GM23338 (cell line): Measurements from ENCODE around the gene RFK. TPM values are rescaled to one million over a fixed set of nuclear protein-coding genes. Genes with fewer than 3 reads are reported as not detected.

ENCODE experiments used
- ATAC-seq: fragments of 200-7000 bp; cut with Tn5 transposase; 3 replicates; pipeline ENCODE4 v1.9.1; 2020
- DNase-seq: peaks from one replicate; pipeline ENCODE4 v3.0.0-alpha.2; 2015; ENCODE audit warnings: low spot score
- H2AFZ ChIP-seq: fragments of 200-600 bp; sonication (generic); 2 replicates; pipeline ENCODE4 v1.8.0; 2016; ENCODE audit warnings: antibody characterized with exemption, mild to moderate bottlenecking, moderate library complexity
- H3F3A ChIP-seq: fragments of 200-600 bp; sonication (generic); replicated peaks from 2 replicates; pipeline ENCODE4 v1.8.0; 2017; ENCODE audit warnings: antibody characterized with exemption, mixed run types, low read depth
- H3K27ac ChIP-seq: fragments of 200-600 bp; sonication (generic); 2 replicates; pipeline ENCODE4 v1.6.1; 2016; ENCODE audit warnings: low read depth
- H3K27me3 ChIP-seq: fragments of 200-600 bp; sonication (generic); 2 replicates; pipeline ENCODE4 v1.8.0; 2016; ENCODE audit warnings: mild to moderate bottlenecking, mixed run types, moderate library complexity; ENCODE audit not compliant: insufficient read depth
- H3K36me3 ChIP-seq: fragments of 200-600 bp; sonication (generic); 2 replicates; pipeline ENCODE4 v1.8.0; 2016; ENCODE audit warnings: mild to moderate bottlenecking; ENCODE audit not compliant: insufficient read depth
- H3K4me1 ChIP-seq: fragments of 200-600 bp; sonication (generic); 2 replicates; pipeline ENCODE4 v1.8.0; 2016; ENCODE audit warnings: mild to moderate bottlenecking, moderate library complexity; ENCODE audit not compliant: insufficient read depth
- H3K4me2 ChIP-seq: fragments of 200-600 bp; sonication (generic); 2 replicates; pipeline ENCODE4 v1.7.1; 2017; ENCODE audit warnings: mixed run types
- H3K4me3 ChIP-seq: fragments of 200-600 bp; sonication (generic); 2 replicates; pipeline ENCODE4 v1.6.1; 2016; ENCODE audit warnings: mixed run types
- H3K79me2 ChIP-seq: fragments of 200-600 bp; sonication (generic); replicated peaks from 2 replicates; pipeline ENCODE4 v1.8.0; 2017; ENCODE audit warnings: mild to moderate bottlenecking; ENCODE audit not compliant: insufficient read depth
- H3K9me2 ChIP-seq: fragments of 200-600 bp; sonication (generic); 2 replicates; pipeline ENCODE4 v1.8.0; 2017; ENCODE audit not compliant: insufficient read depth
- H4K20me1 ChIP-seq: fragments of 200-600 bp; sonication (generic); replicated peaks from 2 replicates; pipeline ENCODE4 v1.8.0; 2017; ENCODE audit warnings: mild to moderate bottlenecking; ENCODE audit not compliant: insufficient read depth
- H3K27ac Mint-ChIP-seq: 2 replicates; pipeline ENCODE4 v1.8.0; 2020; ENCODE audit warnings: inconsistent platforms, mild to moderate bottlenecking, moderate library complexity, mixed read lengths
- H3K27me3 Mint-ChIP-seq: 3 replicates; pipeline ENCODE4 v1.8.0; 2022; ENCODE audit warnings: low read depth, mild to moderate bottlenecking, moderate library complexity, mixed read lengths, inconsistent platforms; ENCODE audit not compliant: insufficient read depth, poor library complexity
- H3K36me3 Mint-ChIP-seq: 3 replicates; pipeline ENCODE4 v1.8.0; 2021; ENCODE audit warnings: low read depth, mild to moderate bottlenecking, inconsistent platforms, moderate library complexity, mixed read lengths
- H3K4me1 Mint-ChIP-seq: 3 replicates; pipeline ENCODE4 v1.8.0; 2020; ENCODE audit warnings: mild to moderate bottlenecking, inconsistent platforms, mixed read lengths
- H3K4me3 Mint-ChIP-seq: 3 replicates; pipeline ENCODE4 v1.8.0; 2021; ENCODE audit warnings: moderate library complexity, mild to moderate bottlenecking, inconsistent platforms, mixed read lengths
- H3K9me3 Mint-ChIP-seq: 3 replicates; pipeline ENCODE4 v1.8.0; 2020; ENCODE audit warnings: moderate library complexity, mild to moderate bottlenecking, inconsistent platforms, mixed read lengths
- CREB1 ChIP-seq: fragments of 250-450 bp; sonication (Bioruptor Pico); IDR thresholded peaks from 2 replicates; pipeline ENCODE4 v1.5.0; 2020; ENCODE audit warnings: low read depth, mild to moderate bottlenecking, moderate library complexity
- CTCF ChIP-seq, 2 experiments: fragments of 200-600 bp in 1 of 2; sonication (generic) in 1 of 2; conservative IDR thresholded peaks; 2 replicates each; pipeline versions ENCODE4 v1.5.1 to v1.6.1; 2016 to 2017; ENCODE audit warnings: antibody characterized with exemption in 2 of 2, low read depth in 2 of 2, mild to moderate bottlenecking in 2 of 2, moderate library complexity in 1 of 2
- ETS1 ChIP-seq: IDR thresholded peaks from 2 replicates; pipeline ENCODE4 v1.6.1; 2016; ENCODE audit warnings: antibody characterized with exemption
- EZH2 ChIP-seq: fragments of 200-600 bp; sonication (generic); IDR thresholded peaks from one replicate; pipeline ENCODE4 v1.8.0; 2017; ENCODE audit warnings: antibody characterized with exemption, mild to moderate bottlenecking, low read depth; ENCODE audit not compliant: unreplicated experiment
- EZH2phosphoT487 ChIP-seq: fragments of 200-600 bp; sonication (generic); IDR thresholded peaks from one replicate; pipeline ENCODE4 v1.8.1; 2018; ENCODE audit warnings: antibody characterized with exemption; ENCODE audit not compliant: unreplicated experiment
- JUNB ChIP-seq: IDR thresholded peaks from one replicate; pipeline ENCODE4 v1.6.1; 2016; ENCODE audit warnings: antibody characterized with exemption; ENCODE audit not compliant: unreplicated experiment
- NANOG ChIP-seq: IDR thresholded peaks from 2 replicates; pipeline ENCODE4 v1.6.1; 2016; ENCODE audit warnings: antibody characterized with exemption, borderline replicate concordance
- POLR2AphosphoS5 ChIP-seq: IDR thresholded peaks from 2 replicates; pipeline ENCODE4 v1.6.1; 2016; ENCODE audit warnings: antibody characterized with exemption, low read depth
- REST ChIP-seq: IDR thresholded peaks from one replicate; pipeline ENCODE4 v1.6.1; 2018; ENCODE audit warnings: antibody characterized with exemption; ENCODE audit not compliant: unreplicated experiment
- STAT1 ChIP-seq: IDR thresholded peaks from one replicate; pipeline ENCODE4 v1.6.1; 2016; ENCODE audit warnings: antibody characterized with exemption; ENCODE audit not compliant: unreplicated experiment
- ZNF114 ChIP-seq: fragments of 250-450 bp; sonication (Bioruptor Pico); IDR thresholded peaks from 2 replicates; pipeline ENCODE4 v1.5.0; 2020; ENCODE audit warnings: mild to moderate bottlenecking, moderate library complexity
- ZNF331 ChIP-seq: fragments of 250-450 bp; sonication (Bioruptor Pico); IDR thresholded peaks from 2 replicates; pipeline ENCODE4 v1.5.0; 2020; ENCODE audit warnings: low read depth, mild to moderate bottlenecking, moderate library complexity
- polyA plus RNA-seq: library from polyadenylated mRNA; unstranded; fragments of >200 nt; fragmentation: Nextera tagmentation; extraction: Ambion mirVana; gene quantifications from 2 replicates; pipeline ENCODE4 v1.2.1, GENCODE V29; 2016
- total RNA-seq: library from RNA; depleted of rRNA; stranded (reverse); fragments of >200 nt; shearing (Covaris generic); gene quantifications from 2 replicates; pipeline ENCODE4 v1.2.3, GENCODE V29; 2014

Gene RFK
- total and polyA plus RNA-seq, 2 experiments from 2014 or later = 15.2 to 15.4 TPM

GRCh38 chr9:76338418-76338817 is 55.8 kb downstream of the RFK start:
- no peak overlapping the region for H3K27ac ChIP-seq
- H3K4me1 ChIP-seq = no peaks in the 10 kb centered on the region
- Mint-ChIP-seq H3K36me3 (no peaks in the 10 kb centered on the region), H3K27ac (no peak overlapping the region), H3K9me3 (no peaks in the 10 kb centered on the region; the same call in 1 of the 3 replicates), H3K4me3 (no peak overlapping the region), H3K27me3 (peaks cover 4% of the 10 kb centered on the region), H3K4me1 (peaks cover 5% of the 10 kb centered on the region; the same call in 2 of the 3 replicates)
- peak overlapping the region; percentile 88; the same call in 1 of the 2 replicates for H2AFZ ChIP-seq
- no peaks in the 10 kb centered on the region for H4K20me1 ChIP-seq
- TF ChIP-seq CTCF (conservative IDR thresholded peaks at IDR 0.05; ENCODE audit: low read depth in 2 of 2) (0 out of 4 replicates have a peak, but pooled peaks of 1 of the 2 experiments have one; percentile 6), JUNB (no peak), EZH2 (no peak)
- DNase-seq (peak; percentile 33), ATAC-seq (peak; percentile 41; the same call in 2 of the 3 replicates)
- H3F3A ChIP-seq = no peaks in the 10 kb centered on the region
- H3K4me3 ChIP-seq = no peak overlapping the region
- H3K27me3 ChIP-seq = no peaks in the 10 kb centered on the region
- no peak overlapping the region for H3K4me2 ChIP-seq
- no peaks in the 10 kb centered on the region for H3K36me3 ChIP-seq
- 0 out of 2 replicates have a peak, but pooled peaks cover 3% of the 10 kb centered on the region for H3K9me2 ChIP-seq
- no peaks in the 10 kb centered on the region for H3K79me2 ChIP-seq

- Histone ChIP-seq H3K27me3 (no peaks in the 10 kb centered on the region), H3K4me1 (no peaks in the 10 kb centered on the region), H3K36me3 (no peaks in the 10 kb centered on the region), H3K9me2 (no peaks in the 10 kb centered on the region), H3K4me2 (no peak overlapping the region), H3K27ac (no peak overlapping the region), H3F3A (no peaks in the 10 kb centered on the region), H2AFZ (no peak overlapping the region), H3K79me2 (no peaks in the 10 kb centered on the region), H4K20me1 (no peaks in the 10 kb centered on the region), H3K4me3 (no peak overlapping the region)
- H3K4me3 Mint-ChIP-seq = no peak overlapping the region
- ATAC-seq (no peak), DNase-seq (no peak)
- no peak overlapping the region for H3K27ac Mint-ChIP-seq
- H3K9me3 Mint-ChIP-seq = no peaks in the 10 kb centered on the region; the same call in 2 of the 3 replicates
- H3K36me3 Mint-ChIP-seq = no peaks in the 10 kb centered on the region
- H3K4me1 Mint-ChIP-seq = peaks cover 5% of the 10 kb centered on the region; the same call in 2 of the 3 replicates
- no peaks in the 10 kb centered on the region for H3K27me3 Mint-ChIP-seq
- TF ChIP-seq NANOG = no peak
- no peak for TF ChIP-seq REST
- no peak for TF ChIP-seq POLR2AphosphoS5
- TF ChIP-seq JUNB = no peak
- TF ChIP-seq CREB1 (CRISPR knock-in tag) = no peak
- TF ChIP-seq EZH2phosphoT487 = no peak
- no peak for TF ChIP-seq EZH2
- no peak for TF ChIP-seq STAT1
- no peak for TF ChIP-seq CTCF (conservative IDR thresholded peaks at IDR 0.05; ENCODE audit: low read depth in 2 of 2)
- TF ChIP-seq ZNF114 = no peak
- TF ChIP-seq ZNF331 (CRISPR knock-in tag) = no peak
- no peak for TF ChIP-seq ETS1
These were observed 58.2 kb downstream of the RFK start for GRCh38 chr9:76336027-76336426.
